Keratinocyte (primary cell): ENCODE results near the gene PARD3.

Experiments used
- EZH2 ChIP-seq: IDR thresholded peaks from one replicate; pipeline ENCODE4 v1.6.1; 2012; ENCODE audit warnings: inconsistent platforms, mild to moderate bottlenecking, low read length, moderate library complexity
- TF ChIP-seq, protein P1 (sequence below), 3 experiments: IDR thresholded peaks in 1 of 3; conservative IDR thresholded peaks in 1 of 3; optimal IDR thresholded peaks in 1 of 3; 2 replicates in 2 of 3; 3 replicates in 1 of 3; pipeline versions ENCODE3 to v1.5.1; 2011; ENCODE audit warnings: low read length in 3 of 3, mild to moderate bottlenecking in 3 of 3, moderate library complexity in 2 of 3, control low read depth in 1 of 3, inconsistent platforms in 1 of 3; ENCODE audit not compliant: insufficient read depth in 2 of 3; ENCODE audit errors: extremely low read depth in 1 of 3

- TF ChIP-seq, protein P1, sequence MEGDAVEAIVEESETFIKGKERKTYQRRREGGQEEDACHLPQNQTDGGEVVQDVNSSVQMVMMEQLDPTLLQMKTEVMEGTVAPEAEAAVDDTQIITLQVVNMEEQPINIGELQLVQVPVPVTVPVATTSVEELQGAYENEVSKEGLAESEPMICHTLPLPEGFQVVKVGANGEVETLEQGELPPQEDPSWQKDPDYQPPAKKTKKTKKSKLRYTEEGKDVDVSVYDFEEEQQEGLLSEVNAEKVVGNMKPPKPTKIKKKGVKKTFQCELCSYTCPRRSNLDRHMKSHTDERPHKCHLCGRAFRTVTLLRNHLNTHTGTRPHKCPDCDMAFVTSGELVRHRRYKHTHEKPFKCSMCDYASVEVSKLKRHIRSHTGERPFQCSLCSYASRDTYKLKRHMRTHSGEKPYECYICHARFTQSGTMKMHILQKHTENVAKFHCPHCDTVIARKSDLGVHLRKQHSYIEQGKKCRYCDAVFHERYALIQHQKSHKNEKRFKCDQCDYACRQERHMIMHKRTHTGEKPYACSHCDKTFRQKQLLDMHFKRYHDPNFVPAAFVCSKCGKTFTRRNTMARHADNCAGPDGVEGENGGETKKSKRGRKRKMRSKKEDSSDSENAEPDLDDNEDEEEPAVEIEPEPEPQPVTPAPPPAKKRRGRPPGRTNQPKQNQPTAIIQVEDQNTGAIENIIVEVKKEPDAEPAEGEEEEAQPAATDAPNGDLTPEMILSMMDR (optimal IDR thresholded peaks at IDR 0.05 in 1 of 3, IDR thresholded peaks at IDR 0.05 in 1 of 3, conservative IDR thresholded peaks at IDR 0.05 in 1 of 3; ENCODE audit: extremely low read depth in 1 of 3, insufficient read depth in 2 of 3, low read length in 3 of 3): no peak
- TF ChIP-seq EZH2: no peak
These were observed 6.8 kb downstream of the PARD3 start for GRCh38 chr10:34808336-34808735.
